Fibroblast of mammary gland (primary cell): ENCODE measurements around the gene FERMT3.

ENCODE experiments used
- DNase-seq: peaks from one replicate; pipeline ENCODE4 v3.0.0-alpha.2; 2010; ENCODE audit warnings: low read depth
- H3K4me3 ChIP-seq: 2 replicates; pipeline ENCODE4 v1.5.1; 2011; ENCODE audit warnings: low read depth, mild to moderate bottlenecking, low read length, moderate library complexity; ENCODE audit not compliant: control insufficient read depth
- TF ChIP-seq, protein P1 (sequence below): conservative IDR thresholded peaks from 2 replicates; pipeline ENCODE4 v1.5.1; 2011; ENCODE audit warnings: low read depth, low read length, inconsistent platforms; ENCODE audit not compliant: control insufficient read depth, insufficient read depth

Gene FERMT3

DNA sequence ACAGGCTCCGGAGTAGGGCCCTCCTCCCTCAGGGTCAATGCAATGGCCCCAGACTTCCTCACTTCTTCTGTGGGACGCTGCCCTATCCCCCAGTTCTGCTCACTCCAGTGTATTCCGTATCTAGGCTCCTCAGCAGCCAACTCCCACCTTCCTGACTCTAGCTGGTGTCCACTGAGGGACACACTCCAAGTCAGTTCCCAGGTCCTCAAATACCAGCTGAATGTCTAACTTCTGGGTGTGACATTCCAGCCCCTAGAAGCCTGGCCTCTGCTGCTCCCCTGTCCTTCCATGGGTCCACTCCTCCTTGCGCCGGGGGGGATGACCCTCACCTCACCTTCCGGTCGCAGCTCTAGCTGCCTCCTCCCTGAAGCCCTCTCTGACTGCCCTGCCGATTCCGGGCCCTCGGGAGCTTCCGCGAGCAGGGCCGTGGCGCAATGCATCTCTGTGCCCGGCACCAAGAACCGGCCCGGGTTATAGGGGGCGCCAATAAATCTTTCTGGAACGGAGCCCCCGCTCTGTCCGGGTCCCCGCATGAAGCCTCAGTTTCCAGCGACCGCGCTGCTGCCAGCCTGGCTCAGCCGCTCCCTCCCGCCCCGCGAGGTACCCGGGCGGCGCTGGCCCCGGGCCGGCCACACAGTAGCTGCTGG is 62.5 kb downstream of the FERMT3 start:
- DNase-seq = peak; percentile 47
- H3K4me3 ChIP-seq = peak overlapping the region; percentile 57
- TF ChIP-seq, protein P1, sequence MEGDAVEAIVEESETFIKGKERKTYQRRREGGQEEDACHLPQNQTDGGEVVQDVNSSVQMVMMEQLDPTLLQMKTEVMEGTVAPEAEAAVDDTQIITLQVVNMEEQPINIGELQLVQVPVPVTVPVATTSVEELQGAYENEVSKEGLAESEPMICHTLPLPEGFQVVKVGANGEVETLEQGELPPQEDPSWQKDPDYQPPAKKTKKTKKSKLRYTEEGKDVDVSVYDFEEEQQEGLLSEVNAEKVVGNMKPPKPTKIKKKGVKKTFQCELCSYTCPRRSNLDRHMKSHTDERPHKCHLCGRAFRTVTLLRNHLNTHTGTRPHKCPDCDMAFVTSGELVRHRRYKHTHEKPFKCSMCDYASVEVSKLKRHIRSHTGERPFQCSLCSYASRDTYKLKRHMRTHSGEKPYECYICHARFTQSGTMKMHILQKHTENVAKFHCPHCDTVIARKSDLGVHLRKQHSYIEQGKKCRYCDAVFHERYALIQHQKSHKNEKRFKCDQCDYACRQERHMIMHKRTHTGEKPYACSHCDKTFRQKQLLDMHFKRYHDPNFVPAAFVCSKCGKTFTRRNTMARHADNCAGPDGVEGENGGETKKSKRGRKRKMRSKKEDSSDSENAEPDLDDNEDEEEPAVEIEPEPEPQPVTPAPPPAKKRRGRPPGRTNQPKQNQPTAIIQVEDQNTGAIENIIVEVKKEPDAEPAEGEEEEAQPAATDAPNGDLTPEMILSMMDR = no peak

DNA sequence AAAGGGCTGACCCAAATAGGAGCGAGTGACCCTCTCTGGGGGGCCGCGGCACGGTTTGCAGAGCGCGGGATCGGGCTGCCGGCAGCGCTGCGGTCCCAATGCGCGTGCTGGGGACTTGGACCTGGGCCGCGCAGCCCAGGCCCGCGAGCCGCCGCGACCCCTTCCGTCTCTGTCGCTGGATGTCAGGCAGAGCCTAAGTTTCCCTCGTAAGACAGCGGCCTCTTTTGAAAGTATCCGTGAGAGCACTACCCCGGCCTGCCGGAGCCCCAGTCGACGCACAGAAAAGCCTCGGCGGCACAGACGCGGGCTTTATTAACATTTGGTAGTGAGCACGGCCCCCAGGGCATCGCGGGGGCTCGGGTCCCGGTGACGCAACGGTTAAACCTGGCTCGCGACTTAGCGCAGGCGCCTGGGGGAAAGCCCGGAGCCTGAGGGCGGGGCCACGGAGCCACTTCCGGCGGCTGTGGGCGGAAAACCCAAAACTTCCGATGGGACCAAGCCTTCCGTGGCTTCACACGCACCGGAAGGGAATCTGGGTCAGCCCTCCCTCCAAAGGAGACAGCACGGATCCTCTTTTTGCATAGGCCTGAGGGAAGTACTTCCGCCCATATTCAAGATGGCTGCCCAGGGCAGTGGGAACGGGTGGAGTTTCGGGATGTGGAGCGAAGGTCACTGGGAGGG is 63.2 kb downstream of the FERMT3 start:
- peak; percentile 100 for DNase-seq
- TF ChIP-seq, protein P1 = no peak
- peak overlapping the region; percentile 76 for H3K4me3 ChIP-seq
